Heart left ventricle (tissue), 16 donors: ENCODE results near the gene STH. TPM values are rescaled to one million over a fixed set of nuclear protein-coding genes. Genes with fewer than 3 reads are reported as not detected.

Experiments
- ATAC-seq, 4 donors: fragments of 200-7000 bp; cut with Tn5 transposase; one replicate each; pipeline ENCODE4 v1.9.1; 2020 to 2022; ENCODE audit warnings: moderate library complexity in 4 of 4, mild to moderate bottlenecking in 3 of 4, moderate number of reproducible peaks in 1 of 4
- DNase-seq, 5 donors: peaks; one replicate each; pipeline ENCODE4 v3.0.0-alpha.2; 2020
- H3K27ac ChIP-seq, 12 donors: fragments of 200-600 bp; sonication (generic) in 4 of 12; one replicate each; pipeline versions ENCODE4 v1.5.0 to v1.8.0; 2016 to 2022; ENCODE audit warnings: mild to moderate bottlenecking in 2 of 12
- H3K27me3 ChIP-seq, 9 donors: fragments of 200-600 bp; sonication (generic) in 2 of 9; one replicate each; pipeline versions ENCODE4 v1.5.1 to v1.8.0; 2016 to 2022; ENCODE audit warnings: mild to moderate bottlenecking in 3 of 9
- H3K36me3 ChIP-seq, 9 donors: fragments of 200-600 bp; sonication (generic) in 2 of 9; one replicate each; pipeline versions ENCODE4 v1.5.0 to v1.8.0; 2018 to 2022; ENCODE audit warnings: mild to moderate bottlenecking in 2 of 9
- H3K4me1 ChIP-seq, 12 donors: fragments of 200-600 bp; sonication (generic) in 4 of 12; one replicate each; pipeline versions ENCODE4 v1.5.0 to v1.8.0; 2016 to 2022; ENCODE audit warnings: mild to moderate bottlenecking in 3 of 12
- H3K4me3 ChIP-seq, 12 donors: fragments of 200-600 bp; sonication (generic) in 4 of 12; one replicate each; pipeline versions ENCODE4 v1.5.0 to v1.8.0; 2017 to 2022; ENCODE audit warnings: mild to moderate bottlenecking in 9 of 12, moderate library complexity in 4 of 12
- H3K9me3 ChIP-seq, 12 donors: fragments of 200-600 bp; sonication (generic) in 4 of 12; one replicate each; pipeline versions ENCODE4 v1.5.0 to v1.8.0; 2016 to 2022; ENCODE audit warnings: mild to moderate bottlenecking in 1 of 12
- POLR2A ChIP-seq, 2 donors: fragments of 450-650 bp; IDR thresholded peaks; one replicate each; pipeline ENCODE4 v1.6.1; 2017; ENCODE audit warnings: antibody characterized with exemption in 2 of 2, mild to moderate bottlenecking in 2 of 2, moderate library complexity in 2 of 2
- WGBS, 4 donors: extraction: QIAGEN DNeasy Blood & Tissue Kit in 2 of 4; methylation state at CpG; one replicate each; pipeline versions ENCODE4 v1.1.5 to v1.1.7; 2013 to 2018; 5-methylcytosine and 5-hydroxymethylcytosine counted together
- intact Hi-C, 10 donors: fragments of 100-400 bp; cut with DNase I; formaldehyde crosslinking; loops; one replicate each; pipeline versions ENCODE4 v1.11.1 to v1.14.2; 2022
- polyA plus RNA-seq, 2 donors: library from polyadenylated mRNA; stranded (reverse); fragments of 200-250 nt; gene quantifications; one replicate each; pipeline ENCODE4 v1.2.3, GENCODE V29; 2013
- total RNA-seq, 9 donors: library from RNA; depleted of rRNA in 2 of 9; stranded (reverse); fragments of >200 nt in 2 of 9; fragmentation: NEBNext Ultra II Directional in 3 of 9; extraction: Animal tissue kit (Norgen Biotek cat#: 25700) in 3 of 9; gene quantifications; one replicate each; pipeline versions ENCODE4 v1.1.0 to v1.2.4, GENCODE V29; 2016 to 2023
- TF ChIP-seq, protein P1 (sequence below), 12 donors: fragments of 200-600 bp; sonication (generic) in 4 of 12; IDR thresholded peaks; one replicate each; pipeline versions ENCODE4 v1.5.0 to v1.8.0; 2018 to 2022; ENCODE audit warnings: antibody characterized with exemption in 12 of 12, mild to moderate bottlenecking in 5 of 12
- donor health status: ischemic (EF 13 %, LVEDD 7.1; RV severe dilation, severe dysfunction).
- donor health status: healthy with polysubstance abuse.
- donor health status: DM: no; HTN: yes; CAD: no.
- donor health status: DM: no; HTN: no; CAD: no.
- donor health status: ischemic (EF 25% LVEDD 6.9; RV normal size, moderate dysfunction).
- donor health status: ischemic (EF 25% LVEDD 5.7; RV mildly dilated, moderate dysfunction).
- donor health status: healthy.
- donor health status: DM: yes; HTN: yes; CAD: no.
- donor health status: ischemic (EF 35%, LVEDD 5.7; RV mildly dilated, moderate dysfunction).
- donor health status: nonischemic (EF 11% LVEDD 7.7; RV severe dilation, severe dysfunction).
- donor health status: DM: yes; HTN: yes; CAD: no.
- donor health status: PGD.
- donor health status: ischemic (EF 29% LVEDD 5.4; RV normal size, mild dysfunction).
- donor health status: nonischemic (EF 23%, LVEDD 6.1; RV moderate dilation, normal function).

The STH gene
- total and polyA plus RNA-seq, 11 donors, result 0.56 to 1.6 TPM; not detected in 9

DNA sequence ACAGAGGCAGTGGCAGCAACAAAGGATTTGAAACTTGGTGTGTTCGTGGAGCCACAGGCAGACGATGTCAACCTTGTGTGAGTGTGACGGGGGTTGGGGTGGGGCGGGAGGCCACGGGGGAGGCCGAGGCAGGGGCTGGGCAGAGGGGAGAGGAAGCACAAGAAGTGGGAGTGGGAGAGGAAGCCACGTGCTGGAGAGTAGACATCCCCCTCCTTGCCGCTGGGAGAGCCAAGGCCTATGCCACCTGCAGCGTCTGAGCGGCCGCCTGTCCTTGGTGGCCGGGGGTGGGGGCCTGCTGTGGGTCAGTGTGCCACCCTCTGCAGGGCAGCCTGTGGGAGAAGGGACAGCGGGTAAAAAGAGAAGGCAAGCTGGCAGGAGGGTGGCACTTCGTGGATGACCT lies 25.5 kb downstream of the STH start:
- H3K9me3 ChIP-seq, result no peaks in the 10 kb centered on the region
- peaks cover 0 to 53% (median 7%) of the 10 kb centered on the region in 9 donors for H3K36me3 ChIP-seq
- peaks cover 0 to 39% (median 15%) of the 10 kb centered on the region in 12 donors for H3K4me1 ChIP-seq
- no peaks in the 10 kb centered on the region for H3K27me3 ChIP-seq
- 78 to 83% (median 80%) methylated on average over 14 of the region's 14 CpGs for WGBS, 4 donors
- DNase-seq (no peak), ATAC-seq (no peak)
- no peak overlapping the region for H3K27ac ChIP-seq
- intact Hi-C loops, result loop anchor here in 1 of 10 donors (10.0 kb wide), 1 partner anchor 440 kb away; no protein-coding TSS in a partner anchor
- TF ChIP-seq POLR2A (IDR thresholded peaks at IDR 0.05), result no peak
- TF ChIP-seq, protein P1, sequence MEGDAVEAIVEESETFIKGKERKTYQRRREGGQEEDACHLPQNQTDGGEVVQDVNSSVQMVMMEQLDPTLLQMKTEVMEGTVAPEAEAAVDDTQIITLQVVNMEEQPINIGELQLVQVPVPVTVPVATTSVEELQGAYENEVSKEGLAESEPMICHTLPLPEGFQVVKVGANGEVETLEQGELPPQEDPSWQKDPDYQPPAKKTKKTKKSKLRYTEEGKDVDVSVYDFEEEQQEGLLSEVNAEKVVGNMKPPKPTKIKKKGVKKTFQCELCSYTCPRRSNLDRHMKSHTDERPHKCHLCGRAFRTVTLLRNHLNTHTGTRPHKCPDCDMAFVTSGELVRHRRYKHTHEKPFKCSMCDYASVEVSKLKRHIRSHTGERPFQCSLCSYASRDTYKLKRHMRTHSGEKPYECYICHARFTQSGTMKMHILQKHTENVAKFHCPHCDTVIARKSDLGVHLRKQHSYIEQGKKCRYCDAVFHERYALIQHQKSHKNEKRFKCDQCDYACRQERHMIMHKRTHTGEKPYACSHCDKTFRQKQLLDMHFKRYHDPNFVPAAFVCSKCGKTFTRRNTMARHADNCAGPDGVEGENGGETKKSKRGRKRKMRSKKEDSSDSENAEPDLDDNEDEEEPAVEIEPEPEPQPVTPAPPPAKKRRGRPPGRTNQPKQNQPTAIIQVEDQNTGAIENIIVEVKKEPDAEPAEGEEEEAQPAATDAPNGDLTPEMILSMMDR (IDR thresholded peaks at IDR 0.05), result no peak
- no peak overlapping the region for H3K4me3 ChIP-seq

DNA sequence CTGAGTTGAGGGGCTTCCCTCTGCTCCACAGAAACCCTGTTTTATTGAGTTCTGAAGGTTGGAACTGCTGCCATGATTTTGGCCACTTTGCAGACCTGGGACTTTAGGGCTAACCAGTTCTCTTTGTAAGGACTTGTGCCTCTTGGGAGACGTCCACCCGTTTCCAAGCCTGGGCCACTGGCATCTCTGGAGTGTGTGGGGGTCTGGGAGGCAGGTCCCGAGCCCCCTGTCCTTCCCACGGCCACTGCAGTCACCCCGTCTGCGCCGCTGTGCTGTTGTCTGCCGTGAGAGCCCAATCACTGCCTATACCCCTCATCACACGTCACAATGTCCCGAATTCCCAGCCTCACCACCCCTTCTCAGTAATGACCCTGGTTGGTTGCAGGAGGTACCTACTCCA lies 26.0 kb downstream of the STH start:
- H3K36me3 ChIP-seq, result peaks cover 0 to 58% (median 12%) of the 10 kb centered on the region in 9 donors
- no peak for ATAC-seq

DNA sequence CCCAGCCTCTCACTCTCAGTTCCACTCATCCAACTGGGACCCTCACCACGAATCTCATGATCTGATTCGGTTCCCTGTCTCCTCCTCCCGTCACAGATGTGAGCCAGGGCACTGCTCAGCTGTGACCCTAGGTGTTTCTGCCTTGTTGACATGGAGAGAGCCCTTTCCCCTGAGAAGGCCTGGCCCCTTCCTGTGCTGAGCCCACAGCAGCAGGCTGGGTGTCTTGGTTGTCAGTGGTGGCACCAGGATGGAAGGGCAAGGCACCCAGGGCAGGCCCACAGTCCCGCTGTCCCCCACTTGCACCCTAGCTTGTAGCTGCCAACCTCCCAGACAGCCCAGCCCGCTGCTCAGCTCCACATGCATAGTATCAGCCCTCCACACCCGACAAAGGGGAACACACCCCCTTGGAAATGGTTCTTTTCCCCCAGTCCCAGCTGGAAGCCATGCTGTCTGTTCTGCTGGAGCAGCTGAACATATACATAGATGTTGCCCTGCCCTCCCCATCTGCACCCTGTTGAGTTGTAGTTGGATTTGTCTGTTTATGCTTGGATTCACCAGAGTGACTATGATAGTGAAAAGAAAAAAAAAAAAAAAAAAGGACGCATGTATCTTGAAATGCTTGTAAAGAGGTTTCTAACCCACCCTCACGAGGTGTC lies 26.6 kb downstream of the STH start:
- Histone ChIP-seq H3K27me3 (no peaks in the 10 kb centered on the region), H3K27ac (peak overlapping the region in 3 of 12 donors; percentile 8 to 80 (median 34)), H3K36me3 (peaks cover 0 to 63% (median 17%) of the 10 kb centered on the region in 9 donors), H3K4me3 (no peak overlapping the region), H3K4me1 (peaks cover 0 to 39% (median 15%) of the 10 kb centered on the region in 12 donors), H3K9me3 (no peaks in the 10 kb centered on the region)
- intact Hi-C loops, result loop anchor here in 1 of 10 donors (10.0 kb wide), 1 partner anchor 441 kb away; no protein-coding TSS in a partner anchor
- no peak for ATAC-seq
- WGBS, 4 donors, result 89 to 94% (median 92%) methylated on average over 8 of the region's 8 CpGs
- no peak for DNase-seq
- TF ChIP-seq POLR2A (IDR thresholded peaks at IDR 0.05), result no peak
- TF ChIP-seq, protein P1 (IDR thresholded peaks at IDR 0.05), result no peak

More for the DNA sequence above, 26.0 kb downstream of the STH start:
- WGBS, 4 donors, result 86 to 92% (median 89%) methylated on average over 10 of the region's 10 CpGs
- H3K27me3 ChIP-seq, result no peaks in the 10 kb centered on the region
- no peak overlapping the region for H3K4me3 ChIP-seq
- peaks cover 0 to 39% (median 15%) of the 10 kb centered on the region in 12 donors for H3K4me1 ChIP-seq
- DNase-seq, result no peak
- TF ChIP-seq POLR2A (IDR thresholded peaks at IDR 0.05), result no peak
- TF ChIP-seq, protein P1 (IDR thresholded peaks at IDR 0.05), result no peak
- intact Hi-C loops, result loop anchor here in 1 of 10 donors (10.0 kb wide), 1 partner anchor 440 kb away; no protein-coding TSS in a partner anchor
- H3K9me3 ChIP-seq, result no peaks in the 10 kb centered on the region
- peak overlapping the region in 1 of 12 donors; percentile 80 for H3K27ac ChIP-seq
